B cell (primary cell): ENCODE data around the gene CHN1. TPM values are rescaled to one million over a fixed set of nuclear protein-coding genes. Genes with fewer than 3 reads are reported as not detected.

ENCODE experiments used
- ATAC-seq: fragments of 200-7000 bp; cut with Tn5 transposase; one replicate; pipeline ENCODE4 v1.10.0; 2021; ENCODE audit warnings: low read depth, mild to moderate bottlenecking, moderate number of reproducible peaks, moderate library complexity
- CTCF ChIA-PET: fragments of 350-600 bp; sonication (Branson Sonifier 250); formaldehyde crosslinking; loops from one replicate; lab custom pipeline; 2021; ENCODE audit warnings: antibody characterized with exemption, inconsistent platforms; lab: Charles Lee
- POLR2A ChIA-PET: fragments of 350-600 bp; sonication (Branson Sonifier 250); formaldehyde crosslinking; loops from one replicate; lab custom pipeline; 2021; ENCODE audit warnings: antibody characterized with exemption; lab: Charles Lee
- DNase-seq: peaks from one replicate; pipeline ENCODE4 v3.0.0; 2013
- H2AFZ ChIP-seq: 2 replicates; pipeline ENCODE4 v1.6.1; 2012; ENCODE audit warnings: mild to moderate bottlenecking, low read depth, low read length; ENCODE audit not compliant: insufficient read depth, poor library complexity, severe bottlenecking
- H3K27ac ChIP-seq, 2 donors: 1 replicate in 1 of 2; 2 replicates in 1 of 2; pipeline ENCODE4 v1.5.1; 2012 to 2013; ENCODE audit warnings: low read length in 2 of 2, mild to moderate bottlenecking in 2 of 2, moderate library complexity in 1 of 2
- H3K27me3 ChIP-seq, 4 experiments: fragments of 200-600 bp in 1 of 4; sonication (generic) in 1 of 4; replicated peaks in 1 of 4; 1 replicate in 2 of 4; 2 replicates in 2 of 4; pipeline versions ENCODE4 v1.6.1 to v1.7.0; 2013 to 2016; ENCODE audit warnings: low read length in 3 of 4, mild to moderate bottlenecking in 2 of 4, mixed read lengths in 1 of 4, moderate library complexity in 1 of 4; ENCODE audit not compliant: insufficient read depth in 4 of 4, control insufficient read depth in 3 of 4; ENCODE audit errors: control extremely low read depth in 1 of 4
- H3K36me3 ChIP-seq, 2 experiments: replicated peaks in 1 of 2; 1 replicate in 1 of 2; 2 replicates in 1 of 2; pipeline versions ENCODE4 v1.6.1 to v1.7.1; 2013; ENCODE audit warnings: low read length in 1 of 2; ENCODE audit not compliant: insufficient read depth in 2 of 2, control insufficient read depth in 1 of 2; ENCODE audit errors: control extremely low read depth in 1 of 2, extremely low read depth in 1 of 2
- H3K4me1 ChIP-seq, 2 donors: fragments of 200-600 bp in 1 of 2; sonication (generic) in 1 of 2; 1 replicate in 1 of 2; 2 replicates in 1 of 2; pipeline versions ENCODE4 v1.5.1 to v1.6.1; 2013 to 2017; ENCODE audit warnings: low read length in 2 of 2; ENCODE audit not compliant: control insufficient read depth in 2 of 2, insufficient read depth in 2 of 2
- H3K4me2 ChIP-seq: replicated peaks from 2 replicates; pipeline ENCODE3; 2012; ENCODE audit warnings: mild to moderate bottlenecking, low read depth, low read length; ENCODE audit not compliant: poor library complexity, severe bottlenecking
- H3K4me3 ChIP-seq, 5 experiments: fragments of 200-600 bp in 1 of 5; sonication (generic) in 1 of 5; 1 replicate in 3 of 5; 2 replicates in 2 of 5; pipeline versions ENCODE4 v1.5.1 to v1.7.0; 2011 to 2016; ENCODE audit warnings: low read length in 4 of 5, mild to moderate bottlenecking in 4 of 5, low read depth in 2 of 5, control low read depth in 1 of 5, moderate library complexity in 1 of 5; ENCODE audit not compliant: insufficient read depth in 1 of 5; ENCODE audit errors: control extremely low read depth in 1 of 5, extremely low read depth in 1 of 5
- H3K79me2 ChIP-seq: fragments of 200-600 bp; sonication (generic); one replicate; pipeline ENCODE4 v1.6.0; 2016; ENCODE audit warnings: low read length; ENCODE audit not compliant: control insufficient read depth, insufficient read depth
- H3K9ac ChIP-seq: fragments of 200-600 bp; sonication (generic); 2 replicates; pipeline ENCODE4 v1.6.1; 2017; ENCODE audit warnings: mild to moderate bottlenecking, low read length, moderate library complexity
- H3K9me3 ChIP-seq, 3 donors: one replicate each; pipeline versions ENCODE4 v1.6.1 to v1.7.1; 2013; ENCODE audit warnings: low read length in 2 of 3; ENCODE audit not compliant: control insufficient read depth in 2 of 3, insufficient read depth in 1 of 3; ENCODE audit errors: control extremely low read depth in 1 of 3
- H4K20me1 ChIP-seq: 2 replicates; pipeline ENCODE4 v1.6.0; 2012; ENCODE audit warnings: mild to moderate bottlenecking, low read length; ENCODE audit not compliant: insufficient read depth, control insufficient read depth, poor library complexity, severe bottlenecking
- H3K27ac Mint-ChIP-seq: one replicate; pipeline ENCODE4 v1.8.0; 2021; ENCODE audit warnings: mixed read lengths
- H3K27me3 Mint-ChIP-seq: one replicate; pipeline ENCODE4 v1.8.0; 2021; ENCODE audit warnings: mixed read lengths
- H3K4me1 Mint-ChIP-seq: one replicate; pipeline ENCODE4 v1.8.0; 2021; ENCODE audit warnings: mixed read lengths
- H3K4me3 Mint-ChIP-seq: one replicate; pipeline ENCODE4 v1.8.0; 2021; ENCODE audit warnings: mixed read lengths
- H3K9me3 Mint-ChIP-seq: one replicate; pipeline ENCODE4 v1.8.0; 2022; ENCODE audit warnings: mixed read lengths; ENCODE audit not compliant: insufficient read depth
- CTCF ChIP-seq: fragments of 200-600 bp; IDR thresholded peaks from one replicate; pipeline ENCODE4 v1.8.0; 2022; ENCODE audit warnings: antibody characterized with exemption, mild to moderate bottlenecking
- EZH2 ChIP-seq: IDR thresholded peaks from 2 replicates; pipeline ENCODE4 v1.6.1; 2012; ENCODE audit warnings: borderline replicate concordance, low read depth, mild to moderate bottlenecking, moderate library complexity, low read length; ENCODE audit not compliant: insufficient read depth, poor library complexity, severe bottlenecking
- WGBS: methylation state at CpG from one replicate; pipeline ENCODE4 v1.1.5; 2013; ENCODE audit warnings: missing lambda C conversion rate; ENCODE audit not compliant: insufficient coverage; 5-methylcytosine and 5-hydroxymethylcytosine counted together
- intact Hi-C: fragments of 100-400 bp; cut with micrococcal nuclease; formaldehyde crosslinking; loops from one replicate; pipeline ENCODE4 v1.10.0; 2022
- polyA plus RNA-seq: library from polyadenylated mRNA; depleted of rRNA; stranded (reverse); fragments of >200 nt; gene quantifications from 2 replicates; pipeline ENCODE4 v1.2.3, GENCODE V29; 2012
- total RNA-seq, 2 donors: library from RNA; stranded (reverse); fragments of 120-200 nt in 1 of 2; gene quantifications; 1 replicate in 1 of 2; 2 replicates in 1 of 2; pipeline versions ENCODE4 v1.2.3 to v1.2.4, GENCODE V29; 2013 to 2022

Gene CHN1
- total and polyA plus RNA-seq, 2 donors (not counting 1 experiment from before 2014, with no cell fraction given): 0.79 to 1.4 TPM

DNA sequence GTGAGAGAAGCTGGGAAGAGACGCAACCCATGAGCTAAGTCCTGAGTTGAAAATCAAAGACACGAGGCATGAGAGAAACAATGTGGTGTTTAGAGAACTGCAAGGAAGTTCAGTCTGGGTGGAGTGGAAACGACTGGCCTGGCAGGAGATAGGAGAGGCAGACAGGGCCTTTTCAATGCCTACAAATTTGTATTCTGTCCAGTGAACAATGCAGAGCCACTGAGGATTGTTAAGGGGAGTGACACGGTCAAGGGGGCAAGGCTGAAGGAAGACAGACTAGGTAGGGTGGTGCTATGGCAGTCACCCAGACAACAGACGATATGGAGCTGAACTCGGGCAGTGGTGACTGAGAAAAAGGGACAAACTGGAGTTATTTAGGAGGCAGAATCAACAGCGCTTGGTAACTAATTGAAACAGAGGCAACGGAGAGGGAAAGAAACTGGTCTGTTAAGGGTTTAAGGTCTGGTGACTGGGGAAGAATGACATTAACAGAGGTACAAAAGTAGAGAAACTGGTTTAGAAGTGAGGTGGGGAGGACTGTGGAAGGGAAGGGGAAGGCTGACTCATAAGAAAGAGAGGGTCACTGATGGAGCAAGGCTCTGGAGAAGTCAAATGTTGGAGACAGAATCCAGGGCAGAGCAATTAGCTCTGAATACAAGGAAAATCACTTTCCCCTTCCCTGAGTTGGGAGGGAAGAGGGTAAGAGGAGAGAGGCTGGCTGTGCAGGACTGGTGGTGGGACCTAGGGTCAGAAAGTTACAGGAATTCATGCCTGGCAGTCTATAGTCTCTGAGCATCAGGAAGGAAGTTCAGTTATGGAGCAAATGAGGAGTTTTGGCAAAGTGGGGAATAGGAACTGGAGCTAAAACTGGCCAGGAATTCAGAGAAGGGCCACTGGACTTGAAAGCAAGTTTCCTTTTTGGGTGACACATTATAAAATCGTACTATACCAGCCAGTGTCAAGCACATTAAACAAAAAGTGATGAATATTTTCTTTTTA is 177.5 kb downstream of the CHN1 start:
- Mint-ChIP-seq H3K27me3 (peaks cover 16% of the 10 kb centered on the region), H3K9me3 (no peaks in the 10 kb centered on the region), H3K4me3 (no peak overlapping the region), H3K27ac (no peak overlapping the region), H3K4me1 (no peaks in the 10 kb centered on the region)
- ChIA-PET CTCF (no interaction called here), POLR2A (no interaction called here)
- H3K9me3 ChIP-seq: no peaks in the 10 kb centered on the region
- WGBS: 88% methylated on average over 9 of the region's 9 CpGs
- no peaks in the 10 kb centered on the region for H3K27me3 ChIP-seq
- no peaks in the 10 kb centered on the region for H4K20me1 ChIP-seq
- no peak overlapping the region for H3K27ac ChIP-seq
- no peak for TF ChIP-seq EZH2
- TF ChIP-seq CTCF: no peak
- intact Hi-C loops: no loop called here
- no peaks in the 10 kb centered on the region for H3K36me3 ChIP-seq
- H3K4me1 ChIP-seq: no peaks in the 10 kb centered on the region
- no peak for ATAC-seq
- DNase-seq: no peak
- H3K4me2 ChIP-seq: no peak overlapping the region
- H3K4me3 ChIP-seq: no peak overlapping the region
- no peak overlapping the region for H2AFZ ChIP-seq
- no peaks in the 10 kb centered on the region for H3K79me2 ChIP-seq
- H3K9ac ChIP-seq: no peak overlapping the region

DNA sequence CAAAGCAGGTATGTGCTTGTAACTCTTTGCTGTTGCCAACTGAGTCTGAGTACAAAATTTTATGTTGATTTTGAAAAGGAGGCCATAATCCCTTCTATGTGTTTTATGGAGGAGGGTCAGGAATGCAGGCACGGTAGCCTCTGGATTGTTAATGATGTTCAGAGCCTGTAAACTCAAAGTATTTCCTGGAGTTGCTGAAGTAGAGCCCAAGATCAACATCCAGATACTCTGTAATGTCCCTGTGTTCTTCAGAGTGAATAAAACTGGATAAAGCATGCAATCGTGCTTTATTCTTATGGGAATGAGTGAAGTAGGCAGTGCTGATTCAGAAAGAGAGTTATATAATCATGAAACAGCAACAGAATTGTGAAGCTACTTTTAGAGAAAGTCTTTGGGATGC is 179.1 kb downstream of the CHN1 start:
- no peaks in the 10 kb centered on the region for H3K9me3 Mint-ChIP-seq
- POLR2A ChIA-PET: interaction anchor here (0.6 kb wide), 1 partner anchor 249 kb away, joined by 5 read pairs; no protein-coding TSS in a partner anchor
- Histone ChIP-seq H3K79me2 (no peaks in the 10 kb centered on the region), H3K4me3 (no peak overlapping the region), H3K36me3 (no peaks in the 10 kb centered on the region), H3K9me3 (no peaks in the 10 kb centered on the region), H4K20me1 (no peaks in the 10 kb centered on the region), H3K4me1 (no peaks in the 10 kb centered on the region), H3K27ac (no peak overlapping the region), H2AFZ (no peak overlapping the region), H3K4me2 (no peak overlapping the region), H3K27me3 (peaks cover 0 to under 1% (median 0%) of the 10 kb centered on the region in 4 experiments), H3K9ac (no peak overlapping the region)
- ATAC-seq (no peak), DNase-seq (no peak)
- intact Hi-C loops: no loop called here
- TF ChIP-seq CTCF (no peak), EZH2 (no peak)
- H3K4me1 Mint-ChIP-seq: no peaks in the 10 kb centered on the region
- no peak overlapping the region for H3K27ac Mint-ChIP-seq
- WGBS: no CpG with 5 or more reads among the region's 2 CpGs
- CTCF ChIA-PET: no interaction called here
- H3K27me3 Mint-ChIP-seq: peaks cover 19% of the 10 kb centered on the region
- no peak overlapping the region for H3K4me3 Mint-ChIP-seq
